Endothelial cell (in vitro differentiated cells): ENCODE data around the gene C3orf70. TPM values are rescaled to one million over a fixed set of nuclear protein-coding genes. Genes with fewer than 3 reads are reported as not detected.

ENCODE experiments used
- DNase-seq: peaks from one replicate; pipeline ENCODE4 v3.0.0; 2021; ENCODE audit warnings: low spot score
- H3K27ac Mint-ChIP-seq: one replicate; pipeline ENCODE4 v1.8.0; 2021; ENCODE audit warnings: mixed read lengths, inconsistent platforms; ENCODE audit not compliant: unreplicated experiment
- H3K27me3 Mint-ChIP-seq: one replicate; pipeline ENCODE4 v1.8.0; 2021; ENCODE audit warnings: mild to moderate bottlenecking, moderate library complexity, mixed read lengths, inconsistent platforms; ENCODE audit not compliant: unreplicated experiment
- H3K36me3 Mint-ChIP-seq: one replicate; pipeline ENCODE4 v1.8.0; 2021; ENCODE audit warnings: mild to moderate bottlenecking, low read depth, mixed read lengths, inconsistent platforms; ENCODE audit not compliant: unreplicated experiment
- H3K4me1 Mint-ChIP-seq: one replicate; pipeline ENCODE4 v1.8.0; 2021; ENCODE audit warnings: mild to moderate bottlenecking, mixed read lengths, inconsistent platforms; ENCODE audit not compliant: unreplicated experiment
- H3K4me3 Mint-ChIP-seq: one replicate; pipeline ENCODE4 v1.8.0; 2021; ENCODE audit warnings: mild to moderate bottlenecking, mixed read lengths, inconsistent platforms; ENCODE audit not compliant: unreplicated experiment
- H3K9me3 Mint-ChIP-seq: one replicate; pipeline ENCODE4 v1.8.0; 2021; ENCODE audit warnings: mixed read lengths, inconsistent platforms; ENCODE audit not compliant: unreplicated experiment
- total RNA-seq: library from RNA; stranded (reverse); fragmentation: NEBNext Ultra II Directional; extraction: Animal tissue kit (Norgen Biotek cat#: 25700); gene quantifications from one replicate; pipeline ENCODE4 v1.2.1, GENCODE V29; 2021; ENCODE audit not compliant: unreplicated experiment
- TF ChIP-seq, protein P1 (sequence below): fragments of 200-600 bp; sonication (generic); IDR thresholded peaks from one replicate; pipeline ENCODE4 v1.5.0; 2021; ENCODE audit warnings: antibody characterized with exemption; ENCODE audit not compliant: unreplicated experiment

C3orf70 gene
- total RNA-seq, 1 donor from 2014 or later, result 1.4 TPM

DNA sequence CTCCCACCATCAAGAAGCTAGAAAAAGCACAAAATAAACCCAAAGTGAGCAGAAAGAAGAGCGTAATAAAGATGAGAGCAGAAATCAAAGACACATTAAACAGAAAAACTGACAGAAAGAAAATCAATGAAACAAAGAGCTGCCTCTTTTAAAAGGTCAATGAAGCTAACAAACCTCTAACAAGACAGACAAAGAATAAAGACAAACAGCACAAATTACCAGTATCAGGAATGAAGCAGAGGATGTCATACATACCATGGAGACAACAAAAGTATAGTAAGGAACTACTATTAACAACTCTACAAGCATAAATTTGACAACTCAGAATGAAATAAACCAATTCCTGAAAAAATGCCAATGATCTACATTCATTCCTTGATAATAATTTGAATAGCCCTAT is 15.0 kb downstream of the C3orf70 start:
- Mint-ChIP-seq H3K4me3 (no peak overlapping the region), H3K4me1 (no peaks in the 10 kb centered on the region), H3K9me3 (no peaks in the 10 kb centered on the region), H3K27me3 (peaks cover 2% of the 10 kb centered on the region), H3K36me3 (no peaks in the 10 kb centered on the region), H3K27ac (no peak overlapping the region)
- no peak for DNase-seq
- TF ChIP-seq, protein P1, sequence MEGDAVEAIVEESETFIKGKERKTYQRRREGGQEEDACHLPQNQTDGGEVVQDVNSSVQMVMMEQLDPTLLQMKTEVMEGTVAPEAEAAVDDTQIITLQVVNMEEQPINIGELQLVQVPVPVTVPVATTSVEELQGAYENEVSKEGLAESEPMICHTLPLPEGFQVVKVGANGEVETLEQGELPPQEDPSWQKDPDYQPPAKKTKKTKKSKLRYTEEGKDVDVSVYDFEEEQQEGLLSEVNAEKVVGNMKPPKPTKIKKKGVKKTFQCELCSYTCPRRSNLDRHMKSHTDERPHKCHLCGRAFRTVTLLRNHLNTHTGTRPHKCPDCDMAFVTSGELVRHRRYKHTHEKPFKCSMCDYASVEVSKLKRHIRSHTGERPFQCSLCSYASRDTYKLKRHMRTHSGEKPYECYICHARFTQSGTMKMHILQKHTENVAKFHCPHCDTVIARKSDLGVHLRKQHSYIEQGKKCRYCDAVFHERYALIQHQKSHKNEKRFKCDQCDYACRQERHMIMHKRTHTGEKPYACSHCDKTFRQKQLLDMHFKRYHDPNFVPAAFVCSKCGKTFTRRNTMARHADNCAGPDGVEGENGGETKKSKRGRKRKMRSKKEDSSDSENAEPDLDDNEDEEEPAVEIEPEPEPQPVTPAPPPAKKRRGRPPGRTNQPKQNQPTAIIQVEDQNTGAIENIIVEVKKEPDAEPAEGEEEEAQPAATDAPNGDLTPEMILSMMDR, result no peak

DNA sequence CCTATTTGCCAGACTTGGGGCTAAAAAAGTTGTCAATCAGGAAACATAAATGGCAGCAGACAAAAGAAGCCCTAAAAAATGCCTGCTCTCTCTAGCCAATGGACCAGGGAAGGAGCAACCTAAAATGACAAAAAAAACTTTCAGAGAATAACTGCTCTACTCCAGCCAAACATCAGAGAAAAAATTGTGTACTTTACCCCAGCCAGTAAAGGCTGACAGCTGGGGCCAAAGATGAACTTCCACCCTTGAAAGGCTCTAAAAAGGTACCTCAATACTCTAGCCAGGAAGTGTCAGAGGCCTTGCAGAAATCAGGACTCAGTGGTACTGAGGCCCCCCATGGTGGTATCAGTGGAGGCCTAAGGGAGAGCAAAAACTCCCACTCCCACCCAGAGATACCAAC is 18.4 kb downstream of the C3orf70 start:
- H3K4me1 Mint-ChIP-seq, result no peaks in the 10 kb centered on the region
- DNase-seq, result no peak
- no peak overlapping the region for H3K27ac Mint-ChIP-seq
- H3K27me3 Mint-ChIP-seq, result peaks cover under 1% of the 10 kb centered on the region
- H3K4me3 Mint-ChIP-seq, result no peak overlapping the region
- no peaks in the 10 kb centered on the region for H3K9me3 Mint-ChIP-seq
- TF ChIP-seq, protein P1, result no peak
- no peaks in the 10 kb centered on the region for H3K36me3 Mint-ChIP-seq

- no peaks in the 10 kb centered on the region for H3K36me3 Mint-ChIP-seq
- DNase-seq, result no peak
Observed at GRCh38 chr3:185131602-185132256, 21.1 kb downstream of the C3orf70 start.

DNA sequence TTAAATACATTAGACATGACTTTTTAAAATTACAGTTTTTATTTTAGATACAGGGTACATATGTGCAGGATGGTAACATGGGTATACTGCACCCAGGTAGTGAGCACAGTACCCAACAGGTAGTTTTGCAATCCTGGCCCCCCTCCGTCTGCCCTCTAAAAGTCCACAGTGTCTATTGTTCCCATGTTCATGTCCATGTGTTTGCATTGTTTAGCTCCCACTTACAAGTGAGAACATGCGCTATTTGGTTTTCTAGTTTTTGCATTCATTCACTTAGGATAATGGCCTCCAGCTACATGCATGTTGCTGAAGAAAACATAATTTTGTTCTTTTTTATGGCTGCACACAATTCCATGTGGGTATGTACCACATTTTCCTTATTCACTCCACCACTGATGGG is 23.8 kb downstream of the C3orf70 start:
- TF ChIP-seq, protein P1, result no peak
- DNase-seq, result no peak
- Mint-ChIP-seq H3K27ac (no peak overlapping the region), H3K9me3 (no peaks in the 10 kb centered on the region), H3K27me3 (no peaks in the 10 kb centered on the region), H3K4me1 (no peaks in the 10 kb centered on the region), H3K36me3 (no peaks in the 10 kb centered on the region), H3K4me3 (no peak overlapping the region)

More at GRCh38 chr3:185131602-185132256, 21.1 kb downstream of the C3orf70 start:
- TF ChIP-seq, protein P1, result no peak
- H3K4me1 Mint-ChIP-seq, result no peaks in the 10 kb centered on the region
- H3K4me3 Mint-ChIP-seq, result no peak overlapping the region
- no peaks in the 10 kb centered on the region for H3K9me3 Mint-ChIP-seq
- no peaks in the 10 kb centered on the region for H3K27me3 Mint-ChIP-seq
- H3K27ac Mint-ChIP-seq, result no peak overlapping the region

DNA sequence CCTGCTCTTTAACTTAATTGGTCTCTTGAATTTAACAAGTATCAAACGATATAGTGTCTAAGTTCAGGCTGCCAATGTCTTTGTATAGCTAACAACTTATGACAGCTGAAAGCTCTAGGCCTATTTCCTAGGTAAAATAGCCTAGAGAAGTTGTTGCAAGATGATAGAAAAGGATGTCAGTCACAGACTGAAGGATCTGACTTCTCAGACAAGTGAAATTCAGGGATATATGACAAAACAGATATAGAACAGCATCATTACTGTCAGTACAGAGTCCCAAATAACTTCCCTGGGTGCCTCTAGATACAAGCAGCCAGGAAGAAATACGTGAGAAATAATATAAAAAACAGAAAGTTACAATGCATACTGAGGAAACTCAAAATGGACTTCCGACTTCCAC is 26.7 kb downstream of the C3orf70 start:
- no peak for DNase-seq
- no peak overlapping the region for H3K4me3 Mint-ChIP-seq
- TF ChIP-seq, protein P1, result no peak
- no peaks in the 10 kb centered on the region for H3K36me3 Mint-ChIP-seq
- no peak overlapping the region for H3K27ac Mint-ChIP-seq
- H3K9me3 Mint-ChIP-seq, result no peaks in the 10 kb centered on the region
- no peaks in the 10 kb centered on the region for H3K4me1 Mint-ChIP-seq
- H3K27me3 Mint-ChIP-seq, result no peaks in the 10 kb centered on the region
